ENCODE measurements around the gene MIAT.

GRCh38 chr22:26642465-26643417 lies 14.6 kb upstream of the MIAT start:
- TF ChIP-seq PKNOX1 (IDR thresholded peaks at IDR 0.05) = no peak
- TF ChIP-seq L3MBTL2 (conservative IDR thresholded peaks at IDR 0.05) = no peak
- TF ChIP-seq HDGF (IDR thresholded peaks at IDR 0.05; ENCODE audit: borderline replicate concordance) = no peak
- TF ChIP-seq BHLHE40 (IDR thresholded peaks at IDR 0.05; ENCODE audit: borderline replicate concordance) = no peak
- TF ChIP-seq TARDBP (IDR thresholded peaks at IDR 0.05) = no peak
- no peak for TF ChIP-seq LEF1 (IDR thresholded peaks at IDR 0.05; ENCODE audit: borderline replicate concordance)
- TF ChIP-seq ARNT (IDR thresholded peaks at IDR 0.05) = no peak
- no peak for TF ChIP-seq FOXK2 (IDR thresholded peaks at IDR 0.05)
- TF ChIP-seq FOXA1 (IDR thresholded peaks at IDR 0.05) = no peak
- no peak for TF ChIP-seq SP1 (IDR thresholded peaks at IDR 0.05)
- TF ChIP-seq CTBP1 (IDR thresholded peaks at IDR 0.05; ENCODE audit: borderline replicate concordance) = no peak

Data from HEK293T (cell line).